Astrocyte (in vitro differentiated cells and primary cell): Measurements from ENCODE around the gene CD151. TPM values are rescaled to one million over a fixed set of nuclear protein-coding genes. Genes with fewer than 3 reads are reported as not detected.

ENCODE experiments used
- DNase-seq: peaks from one replicate; pipeline ENCODE4 v3.0.0-alpha.2; 2010; ENCODE audit warnings: low read depth
- FAIRE-seq: peaks from 2 replicates; lab custom pipeline; 2011; peaks lifted over from hg19 to GRCh38; lab: Jason Lieb, UNC
- H2AFZ ChIP-seq: 2 replicates; pipeline ENCODE4 v1.6.0; 2012; ENCODE audit warnings: low read depth, low read length, inconsistent platforms
- H3K27ac ChIP-seq: 2 replicates; pipeline ENCODE4 v1.5.1; 2011; ENCODE audit warnings: low read depth, low read length, inconsistent platforms
- H3K27me3 ChIP-seq: 2 replicates; pipeline ENCODE4 v1.6.0; 2011; ENCODE audit warnings: low read length, inconsistent platforms; ENCODE audit not compliant: insufficient read depth
- H3K36me3 ChIP-seq: 2 replicates; pipeline ENCODE4 v1.5.1; 2011; ENCODE audit warnings: low read length, inconsistent platforms; ENCODE audit not compliant: insufficient read depth
- H3K4me1 ChIP-seq: 2 replicates; pipeline ENCODE4 v1.5.1; 2011; ENCODE audit warnings: low read length, inconsistent platforms; ENCODE audit not compliant: insufficient read depth
- H3K4me2 ChIP-seq: 2 replicates; pipeline ENCODE4 v1.6.0; 2012; ENCODE audit warnings: low read length, inconsistent platforms
- H3K4me3 ChIP-seq: 2 replicates; pipeline ENCODE4 v1.5.1; 2011; ENCODE audit warnings: low read depth, mild to moderate bottlenecking, low read length, inconsistent platforms; ENCODE audit not compliant: insufficient read depth
- H3K79me2 ChIP-seq: 2 replicates; pipeline ENCODE4 v1.6.0; 2012; ENCODE audit warnings: mild to moderate bottlenecking, low read length, inconsistent platforms; ENCODE audit not compliant: insufficient read depth
- H3K9ac ChIP-seq: 2 replicates; pipeline ENCODE4 v1.6.0; 2012; ENCODE audit warnings: mild to moderate bottlenecking, low read length, inconsistent platforms
- H3K9me3 ChIP-seq: 2 replicates; pipeline ENCODE4 v1.5.1; 2012; ENCODE audit warnings: low read depth, mild to moderate bottlenecking, low read length, inconsistent platforms; ENCODE audit not compliant: insufficient read depth
- H4K20me1 ChIP-seq: 2 replicates; pipeline ENCODE4 v1.6.0; 2012; ENCODE audit warnings: low read length, inconsistent platforms; ENCODE audit not compliant: insufficient read depth
- H3K27ac Mint-ChIP-seq: one replicate; pipeline ENCODE4 v1.8.0; 2021; ENCODE audit warnings: mild to moderate bottlenecking, mixed read lengths; ENCODE audit not compliant: unreplicated experiment
- H3K27me3 Mint-ChIP-seq: one replicate; pipeline ENCODE4 v1.8.0; 2021; ENCODE audit warnings: low read depth, mixed read lengths; ENCODE audit not compliant: unreplicated experiment
- H3K36me3 Mint-ChIP-seq: one replicate; pipeline ENCODE4 v1.8.0; 2021; ENCODE audit warnings: low read depth, mixed read lengths; ENCODE audit not compliant: unreplicated experiment
- H3K4me1 Mint-ChIP-seq: one replicate; pipeline ENCODE4 v1.8.0; 2021; ENCODE audit warnings: low read depth, mixed read lengths; ENCODE audit not compliant: unreplicated experiment
- H3K4me3 Mint-ChIP-seq: one replicate; pipeline ENCODE4 v1.8.0; 2021; ENCODE audit warnings: mild to moderate bottlenecking, moderate library complexity, mixed read lengths; ENCODE audit not compliant: unreplicated experiment
- H3K9me3 Mint-ChIP-seq: one replicate; pipeline ENCODE4 v1.8.0; 2021; ENCODE audit warnings: mild to moderate bottlenecking, mixed read lengths; ENCODE audit not compliant: unreplicated experiment
- CTCF ChIP-seq: IDR thresholded peaks from 2 replicates; pipeline ENCODE4 v1.5.1; 2011; ENCODE audit warnings: low read depth, mild to moderate bottlenecking, inconsistent platforms, low read length, moderate library complexity; ENCODE audit not compliant: insufficient read depth
- EZH2 ChIP-seq: IDR thresholded peaks from 2 replicates; pipeline ENCODE4 v1.6.1; 2012; ENCODE audit warnings: mild to moderate bottlenecking, low read length, inconsistent platforms; ENCODE audit not compliant: insufficient read depth
- total RNA-seq: library from RNA; stranded (reverse); gene quantifications from 2 replicates; pipeline ENCODE4 v1.2.1, GENCODE V29; 2021

The CD151 gene
- total RNA-seq, 1 donor from 2014 or later = 421 TPM

GRCh38 chr11:863023-863909 is 30.5 kb downstream of the CD151 start:
- peaks cover 2% of the 10 kb centered on the region for H3K4me1 Mint-ChIP-seq
- Histone ChIP-seq H3K9ac (no peak overlapping the region), H2AFZ (no peak overlapping the region), H4K20me1 (peaks cover 29% of the 10 kb centered on the region), H3K36me3 (no peaks in the 10 kb centered on the region), H3K4me3 (no peak overlapping the region), H3K27me3 (no peaks in the 10 kb centered on the region), H3K79me2 (no peaks in the 10 kb centered on the region), H3K4me1 (peaks cover 17% of the 10 kb centered on the region), H3K27ac (no peak overlapping the region), H3K9me3 (no peaks in the 10 kb centered on the region), H3K4me2 (no peak overlapping the region)
- no peak for DNase-seq
- no peaks in the 10 kb centered on the region for H3K27me3 Mint-ChIP-seq
- no peak for FAIRE-seq
- no peaks in the 10 kb centered on the region for H3K36me3 Mint-ChIP-seq
- TF ChIP-seq EZH2 = no peak
- TF ChIP-seq CTCF = no peak
- H3K27ac Mint-ChIP-seq = no peak overlapping the region
- H3K4me3 Mint-ChIP-seq = no peak overlapping the region
- no peaks in the 10 kb centered on the region for H3K9me3 Mint-ChIP-seq

- FAIRE-seq (no peak), DNase-seq (no peak)
- no peak overlapping the region for H2AFZ ChIP-seq
- no peak overlapping the region for H3K9ac ChIP-seq
- H3K9me3 Mint-ChIP-seq = no peaks in the 10 kb centered on the region
- no peak overlapping the region for H3K27ac Mint-ChIP-seq
- H4K20me1 ChIP-seq = peaks cover 24% of the 10 kb centered on the region
- no peak for TF ChIP-seq CTCF
- no peak for TF ChIP-seq EZH2
- H3K36me3 ChIP-seq = no peaks in the 10 kb centered on the region
- H3K27ac ChIP-seq = no peak overlapping the region
- H3K4me2 ChIP-seq = no peak overlapping the region
- H3K27me3 ChIP-seq = no peaks in the 10 kb centered on the region
- H3K79me2 ChIP-seq = no peaks in the 10 kb centered on the region
- no peaks in the 10 kb centered on the region for H3K27me3 Mint-ChIP-seq
- H3K36me3 Mint-ChIP-seq = peaks cover 2% of the 10 kb centered on the region
- H3K4me3 ChIP-seq = no peak overlapping the region
- peaks cover 2% of the 10 kb centered on the region for H3K4me1 Mint-ChIP-seq
- no peaks in the 10 kb centered on the region for H3K9me3 ChIP-seq
- no peak overlapping the region for H3K4me3 Mint-ChIP-seq
- peaks cover 17% of the 10 kb centered on the region for H3K4me1 ChIP-seq
Observed at GRCh38 chr11:863910-864827, 31.4 kb downstream of the CD151 start.
